ENCODE results near the gene ADAT3.

Gene ADAT3

GRCh38 chr19:1905110-1905862 lies at the start of gene ADAT3, which contains the start of gene SCAMP4:
TSS of gene ADAT3 (plus strand) at chr19:1905399. CDS start at chr19:1912048, 6,649 bp downstream.
TSS of gene SCAMP4 (plus strand) at chr19:1905399. CDS start at chr19:1915020, 9,621 bp downstream.
- H3K4me3 ChIP-seq (ENCODE audit: low read length), result peak within 1 kb of the TSS; percentile 70
- TF ChIP-seq ZNF274 (IDR thresholded peaks at IDR 0.05; ENCODE audit: low read depth, low read length), result no peak

- H3K4me3 ChIP-seq (ENCODE audit: low read length), result peak overlapping the region; percentile 60; the same call in 1 of the 2 replicates
- TF ChIP-seq ZNF274 (IDR thresholded peaks at IDR 0.05; ENCODE audit: low read depth, low read length), result no peak
Measured at GRCh38 chr19:1855828-1856255, 49.4 kb upstream of the ADAT3 start.

- no peak for TF ChIP-seq ZNF274 (IDR thresholded peaks at IDR 0.05; ENCODE audit: low read depth, low read length)
- H3K4me3 ChIP-seq (ENCODE audit: low read length), result peak overlapping the region; percentile 60; the same call in 1 of the 2 replicates
Measured at GRCh38 chr19:1856345-1856697, 48.9 kb upstream of the ADAT3 start.

- no peak for TF ChIP-seq ZNF274 (IDR thresholded peaks at IDR 0.05; ENCODE audit: low read depth, low read length)
- H3K4me3 ChIP-seq (ENCODE audit: low read length), result peak overlapping the region; percentile 60; the same call in 1 of the 2 replicates
Measured at GRCh38 chr19:1856698-1857603, 48.2 kb upstream of the ADAT3 start.

- H3K4me3 ChIP-seq (ENCODE audit: low read length), result no peak overlapping the region; the same call in 1 of the 2 replicates
Measured at GRCh38 chr19:1857648-1858326, 47.4 kb upstream of the ADAT3 start.

GRCh38 chr19:1858412-1859081 lies 46.7 kb upstream of the ADAT3 start:
- TF ChIP-seq ZNF274 (IDR thresholded peaks at IDR 0.05; ENCODE audit: low read depth, low read length), result no peak

More at GRCh38 chr19:1857648-1858326, 47.4 kb upstream of the ADAT3 start:
- no peak for TF ChIP-seq ZNF274 (IDR thresholded peaks at IDR 0.05; ENCODE audit: low read depth, low read length)

GRCh38 chr19:1859331-1859781 lies 45.8 kb upstream of the ADAT3 start:
- no peak for TF ChIP-seq ZNF274 (IDR thresholded peaks at IDR 0.05; ENCODE audit: low read depth, low read length)
- H3K4me3 ChIP-seq (ENCODE audit: low read length), result no peak overlapping the region

More at GRCh38 chr19:1858412-1859081, 46.7 kb upstream of the ADAT3 start:
- H3K4me3 ChIP-seq (ENCODE audit: low read length), result no peak overlapping the region

- TF ChIP-seq ZNF274 (IDR thresholded peaks at IDR 0.05; ENCODE audit: low read depth, low read length), result no peak
- H3K4me3 ChIP-seq (ENCODE audit: low read length), result no peak overlapping the region
Measured at GRCh38 chr19:1860042-1860775, 45.0 kb upstream of the ADAT3 start.

- no peak for TF ChIP-seq ZNF274 (IDR thresholded peaks at IDR 0.05; ENCODE audit: low read depth, low read length)
- peak overlapping the region; percentile 92; the same call in 1 of the 2 replicates for H3K4me3 ChIP-seq (ENCODE audit: low read length)
Measured at GRCh38 chr19:1860821-1861598, 44.2 kb upstream of the ADAT3 start.

GRCh38 chr19:1861599-1862031 lies 43.6 kb upstream of the ADAT3 start:
- H3K4me3 ChIP-seq (ENCODE audit: low read length), result peak overlapping the region; percentile 92
- no peak for TF ChIP-seq ZNF274 (IDR thresholded peaks at IDR 0.05; ENCODE audit: low read depth, low read length)

GRCh38 chr19:1862068-1862423 lies 43.2 kb upstream of the ADAT3 start:
- H3K4me3 ChIP-seq (ENCODE audit: low read length), result peak overlapping the region; percentile 92
- no peak for TF ChIP-seq ZNF274 (IDR thresholded peaks at IDR 0.05; ENCODE audit: low read depth, low read length)
